H1 (cell line): ENCODE data around the gene TMCC1. TPM values are rescaled to one million over a fixed set of nuclear protein-coding genes. Genes with fewer than 3 reads are reported as not detected.

Experiments used
- CTCF ChIA-PET: fragments of 300-600 bp; sonication (Branson Sonifier 250); formaldehyde crosslinking; loops from one replicate; lab custom pipeline; 2021; ENCODE audit not compliant: partially characterized antibody; lab: Charles Lee
- POLR2A ChIA-PET: fragments of 300-600 bp; sonication (Branson Sonifier 250); formaldehyde crosslinking; loops from one replicate; lab custom pipeline; 2021; ENCODE audit warnings: inconsistent platforms; ENCODE audit not compliant: partially characterized antibody; lab: Charles Lee
- DNase-seq, 2 experiments: peaks; one replicate each; pipeline versions ENCODE4 v3.0.0 to v3.0.0-alpha.2; 2010 to 2022; ENCODE audit warnings: low spot score in 2 of 2, low read depth in 1 of 2, mixed read lengths in 1 of 2
- FAIRE-seq: peaks from 2 replicates; lab custom pipeline; 2011; peaks lifted over from hg19 to GRCh38; lab: Jason Lieb, UNC
- H2AFZ ChIP-seq: 2 replicates; pipeline ENCODE4 v1.8.1; 2012; ENCODE audit warnings: low read length, inconsistent platforms
- H2AK5ac ChIP-seq: 2 replicates; pipeline ENCODE4 v1.6.1; 2013; ENCODE audit warnings: low read depth, low read length
- H2BK120ac ChIP-seq: replicated peaks from 2 replicates; pipeline ENCODE3; 2013; ENCODE audit warnings: low read depth, low read length, inconsistent platforms
- H2BK12ac ChIP-seq: 2 replicates; pipeline ENCODE4 v1.6.1; 2013; ENCODE audit warnings: low read depth, low read length
- H2BK15ac ChIP-seq: 2 replicates; pipeline ENCODE4 v1.6.1; 2013; ENCODE audit warnings: low read length
- H2BK20ac ChIP-seq: 2 replicates; pipeline ENCODE4 v1.6.1; 2013; ENCODE audit warnings: low read length
- H2BK5ac ChIP-seq: 2 replicates; pipeline ENCODE4 v1.6.1; 2013; ENCODE audit warnings: low read depth, low read length
- H3K14ac ChIP-seq: 2 replicates; pipeline ENCODE4 v1.6.1; 2013; ENCODE audit warnings: inconsistent platforms; ENCODE audit not compliant: insufficient read length
- H3K18ac ChIP-seq: 2 replicates; pipeline ENCODE4 v1.6.1; 2013; ENCODE audit warnings: low read length; ENCODE audit errors: extremely low read depth
- H3K23ac ChIP-seq: 2 replicates; pipeline ENCODE4 v1.6.1; 2013; ENCODE audit warnings: inconsistent platforms; ENCODE audit not compliant: insufficient read length
- H3K23me2 ChIP-seq: 2 replicates; pipeline ENCODE4 v1.6.1; 2013; ENCODE audit warnings: low read depth, low read length
- H3K27ac ChIP-seq: 2 replicates; pipeline ENCODE4 v1.6.1; 2011; ENCODE audit warnings: low read depth, low read length, inconsistent platforms
- H3K27me3 ChIP-seq, 4 experiments: replicated peaks in 1 of 4; 1 replicate in 1 of 4; 2 replicates in 3 of 4; pipeline versions ENCODE4 v1.6.1 to v1.8.1; 2011 to 2013; ENCODE audit warnings: low read length in 3 of 4, mild to moderate bottlenecking in 3 of 4, inconsistent platforms in 2 of 4, mixed read lengths in 2 of 4, moderate library complexity in 1 of 4; ENCODE audit not compliant: control insufficient read depth in 3 of 4, insufficient read depth in 3 of 4; ENCODE audit errors: extremely low read depth in 1 of 4
- H3K36me3 ChIP-seq, 4 experiments: 2 replicates each; pipeline versions ENCODE4 v1.6.1 to v1.8.1; 2011 to 2013; ENCODE audit warnings: mild to moderate bottlenecking in 4 of 4, low read length in 3 of 4, moderate library complexity in 2 of 4, control low read depth in 1 of 4, inconsistent platforms in 1 of 4; ENCODE audit not compliant: insufficient read depth in 4 of 4, control insufficient read depth in 2 of 4
- H3K4ac ChIP-seq: replicated peaks from 2 replicates; pipeline ENCODE3; 2013; ENCODE audit warnings: low read length, low read depth, mixed read lengths, inconsistent platforms; ENCODE audit not compliant: insufficient read length
- H3K4me1 ChIP-seq, 4 experiments: replicated peaks in 1 of 4; 1 replicate in 1 of 4; 2 replicates in 3 of 4; pipeline versions ENCODE4 v1.6.1 to v1.8.1; 2011 to 2013; ENCODE audit warnings: low read length in 3 of 4, inconsistent platforms in 2 of 4, mixed read lengths in 1 of 4; ENCODE audit not compliant: insufficient read depth in 4 of 4, control insufficient read depth in 3 of 4
- H3K4me2 ChIP-seq, 2 experiments: 2 replicates each; pipeline versions ENCODE4 v1.6.1 to v1.8.1; 2011 to 2013; ENCODE audit warnings: low read depth in 2 of 2, low read length in 2 of 2, control low read depth in 1 of 2, inconsistent platforms in 1 of 2, mild to moderate bottlenecking in 1 of 2; ENCODE audit not compliant: insufficient read depth in 1 of 2
- H3K4me3 ChIP-seq, 4 experiments: fragments of 200-600, 300-600 bp in 1 of 4; sonication (generic), shearing (Covaris generic), sonication (Bioruptor Twin) in 1 of 4; 2 replicates each; pipeline versions ENCODE4 v1.5.1 to v1.8.1; 2011 to 2016; ENCODE audit warnings: low read length in 4 of 4, low read depth in 3 of 4, control low read depth in 2 of 4, inconsistent platforms in 2 of 4, mild to moderate bottlenecking in 2 of 4, mixed read lengths in 1 of 4, moderate library complexity in 1 of 4; ENCODE audit not compliant: insufficient read depth in 2 of 4; ENCODE audit errors: extremely low read depth in 1 of 4
- H3K56ac ChIP-seq: replicated peaks from 2 replicates; pipeline ENCODE3; 2013; ENCODE audit warnings: low read depth, mild to moderate bottlenecking, mixed read lengths, low read length, inconsistent platforms; ENCODE audit not compliant: insufficient read length
- H3K79me1 ChIP-seq: 2 replicates; pipeline ENCODE4 v1.6.1; 2013; ENCODE audit warnings: low read depth, low read length, control low read depth
- H3K79me2 ChIP-seq, 2 experiments: 2 replicates each; pipeline versions ENCODE4 v1.6.1 to v1.8.1; 2012 to 2013; ENCODE audit warnings: low read length in 2 of 2, mild to moderate bottlenecking in 2 of 2, inconsistent platforms in 1 of 2; ENCODE audit not compliant: insufficient read depth in 2 of 2, control insufficient read depth in 1 of 2
- H3K9ac ChIP-seq, 4 experiments: replicated peaks in 1 of 4; 1 replicate in 1 of 4; 2 replicates in 3 of 4; pipeline versions ENCODE4 v1.6.1 to v1.8.1; 2011 to 2013; ENCODE audit warnings: low read depth in 3 of 4, low read length in 3 of 4, control low read depth in 2 of 4, mild to moderate bottlenecking in 2 of 4, moderate library complexity in 2 of 4, inconsistent platforms in 1 of 4; ENCODE audit errors: extremely low read depth in 1 of 4
- H3K9me3 ChIP-seq, 2 experiments: 2 replicates each; pipeline versions ENCODE4 v1.6.1 to v1.8.1; 2012 to 2013; ENCODE audit warnings: mild to moderate bottlenecking in 2 of 2, moderate library complexity in 2 of 2, control low read depth in 1 of 2, inconsistent platforms in 1 of 2, low read depth in 1 of 2, low read length in 1 of 2, mixed read lengths in 1 of 2; ENCODE audit not compliant: insufficient read depth in 2 of 2
- H4K20me1 ChIP-seq, 2 experiments: replicated peaks in 1 of 2; 2 replicates each; pipeline versions ENCODE3 to v1.8.1; 2011 to 2013; ENCODE audit warnings: inconsistent platforms in 2 of 2, low read length in 2 of 2, mild to moderate bottlenecking in 1 of 2; ENCODE audit not compliant: insufficient read depth in 2 of 2, control insufficient read depth in 1 of 2
- H4K5ac ChIP-seq: 2 replicates; pipeline ENCODE4 v1.6.1; 2013; ENCODE audit warnings: low read length, low read depth, mixed read lengths, inconsistent platforms; ENCODE audit not compliant: insufficient read length
- H4K8ac ChIP-seq: 2 replicates; pipeline ENCODE4 v1.8.0; 2013; ENCODE audit warnings: mild to moderate bottlenecking, moderate library complexity, low read length, inconsistent platforms; ENCODE audit not compliant: insufficient read depth; ENCODE audit errors: extremely low read depth
- H4K91ac ChIP-seq: replicated peaks from 2 replicates; pipeline ENCODE3; 2013; ENCODE audit warnings: low read length, mixed read lengths, inconsistent platforms; ENCODE audit not compliant: insufficient read length
- CREB1 ChIP-seq: IDR thresholded peaks from 2 replicates; pipeline ENCODE4 v1.6.1; 2012; ENCODE audit warnings: inconsistent platforms
- EP300 ChIP-seq, 2 experiments: IDR thresholded peaks; 1 replicate in 1 of 2; 2 replicates in 1 of 2; pipeline ENCODE4 v1.6.1; 2011 to 2012; ENCODE audit warnings: low read depth in 2 of 2, low read length in 2 of 2, mild to moderate bottlenecking in 2 of 2, borderline replicate concordance in 1 of 2, inconsistent platforms in 1 of 2, moderate library complexity in 1 of 2
- JUN ChIP-seq: IDR thresholded peaks from 2 replicates; pipeline ENCODE4 v1.6.1; 2011; ENCODE audit warnings: low read depth, mild to moderate bottlenecking, improper control_type of control experiment, low read length
- POLR2A ChIP-seq, 2 experiments: IDR thresholded peaks; 1 replicate in 1 of 2; 2 replicates in 1 of 2; pipeline ENCODE4 v1.6.1; 2011; ENCODE audit warnings: low read depth in 2 of 2, low read length in 2 of 2, mild to moderate bottlenecking in 2 of 2; ENCODE audit errors: control extremely low read depth in 1 of 2
- RFX5 ChIP-seq: IDR thresholded peaks from 2 replicates; pipeline ENCODE4 v1.6.1; 2011; ENCODE audit warnings: low read depth, low read length, improper control_type of control experiment, borderline replicate concordance
- SP2 ChIP-seq: IDR thresholded peaks from 2 replicates; pipeline ENCODE4 v1.6.1; 2012; ENCODE audit warnings: mild to moderate bottlenecking, low read length, inconsistent platforms
- SUZ12 ChIP-seq: fragments of 200-600 bp; sonication (generic); IDR thresholded peaks from 2 replicates; pipeline ENCODE4 v1.6.1; 2012; ENCODE audit warnings: mild to moderate bottlenecking, inconsistent platforms, low read length, moderate library complexity, mixed read lengths
- YY1 ChIP-seq: IDR thresholded peaks from 2 replicates; pipeline ENCODE4 v1.6.1; 2011; ENCODE audit warnings: low read depth, mild to moderate bottlenecking, low read length
- WGBS, 2 experiments: shearing (Covaris generic) in 1 of 2; methylation state at CpG; one replicate each; pipeline versions ENCODE4 v1.1.6 to v1.1.7; 2013 to 2015; ENCODE audit warnings: low lambda C conversion rate in 2 of 2, mixed read lengths in 2 of 2, inconsistent platforms in 1 of 2, low coverage in 1 of 2, missing lambda C conversion rate in 1 of 2; ENCODE audit not compliant: insufficient replicate concordance in 2 of 2, insufficient coverage in 1 of 2, insufficient read length in 1 of 2; ENCODE audit errors: extremely low coverage in 1 of 2, missing lambda C conversion rate in 1 of 2; 5-methylcytosine and 5-hydroxymethylcytosine counted together
- polyA plus RNA-seq, 7 experiments: library from polyadenylated mRNA; depleted of rRNA in 3 of 7; stranded (reverse) in 5 of 7; unstranded in 2 of 7; fragments of >200 nt in 5 of 7; fragments of 200-250 nt in 2 of 7; gene quantifications; 1 replicate in 5 of 7; 2 replicates in 1 of 7; 4 replicates in 1 of 7; pipeline versions ENCODE4 v1.2.1 to v1.2.3, GENCODE V29; 2011 to 2013; ENCODE audit warnings: missing spikeins in 2 of 7, mixed read lengths in 2 of 7
- total RNA-seq: library from RNA; stranded (reverse); fragmentation: NEBNext Ultra II Directional; extraction: Animal tissue kit (Norgen Biotek cat#: 25700); gene quantifications from 2 replicates; pipeline ENCODE4 v1.2.1, GENCODE V29; 2021

Gene TMCC1
- total and polyA plus RNA-seq, 2 of the 8 experiments (the other 6 are each of a cell fraction or from before 2014, with no cell fraction given), result 10.4 to 27.1 TPM

- FAIRE-seq, result no peak
Observed at GRCh38 chr3:129624347-129625071, 269.0 kb downstream of the TMCC1 start.

More at GRCh38 chr3:129624347-129625071, 269.0 kb downstream of the TMCC1 start:
- H3K79me2 ChIP-seq, result no peaks in the 10 kb centered on the region
- H3K4ac ChIP-seq, result peak overlapping the region; percentile 36
- H2AFZ ChIP-seq, result no peak overlapping the region
- H3K27ac ChIP-seq, result no peak overlapping the region
- H3K14ac ChIP-seq, result no peak overlapping the region
- peaks cover 4 to 14% (median 6%) of the 10 kb centered on the region in 4 experiments for H3K4me1 ChIP-seq
- POLR2A ChIA-PET, result no interaction called here
- H3K23ac ChIP-seq, result no peak overlapping the region
- no peak overlapping the region for H3K9ac ChIP-seq
- peak overlapping the region; percentile 65; the same call in 1 of the 2 replicates for H2BK15ac ChIP-seq
- TF ChIP-seq CREB1 (no peak), SP2 (no peak), JUN (no peak), SUZ12 (no peak), EP300 (IDR thresholded peaks at IDR 0.05; ENCODE audit: borderline replicate concordance in 1 of 2, low read depth in 2 of 2, low read length in 2 of 2) (no peak), RFX5 (no peak), POLR2A (IDR thresholded peaks at IDR 0.05; ENCODE audit: control extremely low read depth in 1 of 2, low read depth in 2 of 2, low read length in 2 of 2) (no peak), YY1 (no peak)
- H3K9me3 ChIP-seq, result no peaks in the 10 kb centered on the region
- H3K79me1 ChIP-seq, result no peaks in the 10 kb centered on the region
- peak overlapping the region; percentile 71 for H4K91ac ChIP-seq
- H4K8ac ChIP-seq, result no peak overlapping the region
- H4K5ac ChIP-seq, result no peak overlapping the region
- H3K4me3 ChIP-seq, result no peak overlapping the region
- CTCF ChIA-PET, result interaction anchor here (0.6 to 1.5 kb wide), 7 partner anchors 35 to 349 kb away, joined by 3 read pairs; no protein-coding TSS in a partner anchor
- H3K23me2 ChIP-seq, result peaks cover 7% of the 10 kb centered on the region
- H3K56ac ChIP-seq, result no peak overlapping the region
- no peak overlapping the region for H2BK120ac ChIP-seq
- no peak overlapping the region for H2BK20ac ChIP-seq
- no peak for DNase-seq
- H3K27me3 ChIP-seq, result no peaks in the 10 kb centered on the region
- 89% methylated on average over 11 of the region's 11 CpGs; no CpG with 5 or more reads in 1 of the 2 experiments for WGBS, 2 experiments
- peak overlapping the region; percentile 80; the same call in 1 of the 2 replicates for H2BK12ac ChIP-seq
- H3K36me3 ChIP-seq, result no peaks in the 10 kb centered on the region
- no peak overlapping the region for H3K4me2 ChIP-seq
- no peaks in the 10 kb centered on the region for H4K20me1 ChIP-seq
- H2BK5ac ChIP-seq, result peak overlapping the region; percentile 47; the same call in 1 of the 2 replicates
- no peak overlapping the region; the same call in 1 of the 2 replicates for H3K18ac ChIP-seq
- H2AK5ac ChIP-seq, result 0 out of 2 replicates have a peak overlapping the region, but pooled peaks have one; percentile 17
